ENCODE data around the gene FANCC.

The FANCC gene

GRCh38 chr9:95156074-95156473 is 161.4 kb downstream of the FANCC start:
- H3K4me3 ChIP-seq (ENCODE audit: low read length) = no peak overlapping the region
- no peaks in the 10 kb centered on the region; the same call in 1 of the 2 replicates for H3K4me1 ChIP-seq (ENCODE audit: control insufficient read depth, insufficient read depth, low read length)
- DNase-seq (ENCODE audit: low read depth, low spot score) = no peak
- no peaks in the 10 kb centered on the region for H3K27me3 ChIP-seq (ENCODE audit: control insufficient read depth, insufficient read depth, low read length)
- H3K36me3 ChIP-seq (ENCODE audit: control insufficient read depth, insufficient read depth, low read length) = no peaks in the 10 kb centered on the region
- H3K9me3 ChIP-seq (ENCODE audit: control insufficient read depth, insufficient read depth, low read length) = no peaks in the 10 kb centered on the region
- no CpG with 5 or more reads among the region's 2 CpGs for WGBS (ENCODE audit: insufficient coverage, insufficient read length)
- no peak overlapping the region for H3K27ac ChIP-seq (ENCODE audit: low read length)

- Histone ChIP-seq H3K9me3 (ENCODE audit: control insufficient read depth, insufficient read depth, low read length) (no peaks in the 10 kb centered on the region), H3K4me1 (ENCODE audit: control insufficient read depth, insufficient read depth, low read length) (no peaks in the 10 kb centered on the region; the same call in 1 of the 2 replicates), H3K27ac (ENCODE audit: low read length) (no peak overlapping the region), H3K36me3 (ENCODE audit: control insufficient read depth, insufficient read depth, low read length) (no peaks in the 10 kb centered on the region), H3K4me3 (ENCODE audit: low read length) (no peak overlapping the region), H3K27me3 (ENCODE audit: control insufficient read depth, insufficient read depth, low read length) (no peaks in the 10 kb centered on the region)
- no peak for DNase-seq (ENCODE audit: low read depth, low spot score)
- WGBS (ENCODE audit: insufficient coverage, insufficient read length) = no CpG with 5 or more reads among the region's 3 CpGs
Measured at GRCh38 chr9:95155220-95155619, 162.3 kb downstream of the FANCC start.

GRCh38 chr9:95150903-95151302 is 166.6 kb downstream of the FANCC start:
- Histone ChIP-seq H3K27ac (ENCODE audit: low read length) (no peak overlapping the region), H3K4me3 (ENCODE audit: low read length) (no peak overlapping the region)
- DNase-seq (ENCODE audit: low read depth, low spot score) = no peak

GRCh38 chr9:95148208-95148520 is 169.3 kb downstream of the FANCC start:
- no peak overlapping the region for H3K4me3 ChIP-seq (ENCODE audit: low read length)
- H3K9me3 ChIP-seq (ENCODE audit: control insufficient read depth, insufficient read depth, low read length) = no peaks in the 10 kb centered on the region
- DNase-seq (ENCODE audit: low read depth, low spot score) = no peak
- no peak overlapping the region for H3K27ac ChIP-seq (ENCODE audit: low read length)
- no peaks in the 10 kb centered on the region; the same call in 1 of the 2 replicates for H3K27me3 ChIP-seq (ENCODE audit: control insufficient read depth, insufficient read depth, low read length)
- no peaks in the 10 kb centered on the region for H3K36me3 ChIP-seq (ENCODE audit: control insufficient read depth, insufficient read depth, low read length)
- no peaks in the 10 kb centered on the region; the same call in 1 of the 2 replicates for H3K4me1 ChIP-seq (ENCODE audit: control insufficient read depth, insufficient read depth, low read length)
- no CpG with 5 or more reads among the region's 2 CpGs for WGBS (ENCODE audit: insufficient coverage, insufficient read length)

More at GRCh38 chr9:95150903-95151302, 166.6 kb downstream of the FANCC start:
- H3K4me1 ChIP-seq (ENCODE audit: control insufficient read depth, insufficient read depth, low read length) = no peaks in the 10 kb centered on the region; the same call in 1 of the 2 replicates
- no peaks in the 10 kb centered on the region for H3K36me3 ChIP-seq (ENCODE audit: control insufficient read depth, insufficient read depth, low read length)
- no peaks in the 10 kb centered on the region for H3K9me3 ChIP-seq (ENCODE audit: control insufficient read depth, insufficient read depth, low read length)
- WGBS (ENCODE audit: insufficient coverage, insufficient read length) = no CpG with 5 or more reads among the region's 7 CpGs
- H3K27me3 ChIP-seq (ENCODE audit: control insufficient read depth, insufficient read depth, low read length) = no peaks in the 10 kb centered on the region; the same call in 1 of the 2 replicates

- H3K9me3 ChIP-seq (ENCODE audit: control insufficient read depth, insufficient read depth, low read length) = no peaks in the 10 kb centered on the region
- H3K4me3 ChIP-seq (ENCODE audit: low read length) = no peak overlapping the region
- no peak overlapping the region for H3K27ac ChIP-seq (ENCODE audit: low read length)
- no peak for DNase-seq (ENCODE audit: low read depth, low spot score)
- no CpG with 5 or more reads among the region's 7 CpGs for WGBS (ENCODE audit: insufficient coverage, insufficient read length)
- no peaks in the 10 kb centered on the region; the same call in 1 of the 2 replicates for H3K4me1 ChIP-seq (ENCODE audit: control insufficient read depth, insufficient read depth, low read length)
- no peaks in the 10 kb centered on the region; the same call in 1 of the 2 replicates for H3K27me3 ChIP-seq (ENCODE audit: control insufficient read depth, insufficient read depth, low read length)
- H3K36me3 ChIP-seq (ENCODE audit: control insufficient read depth, insufficient read depth, low read length) = no peaks in the 10 kb centered on the region
Measured at GRCh38 chr9:95147452-95148207, 169.9 kb downstream of the FANCC start.

GRCh38 chr9:95143591-95144561 is 173.6 kb downstream of the FANCC start:
- no CpG with 5 or more reads among the region's 18 CpGs for WGBS (ENCODE audit: insufficient coverage, insufficient read length)
- no peaks in the 10 kb centered on the region for H3K36me3 ChIP-seq (ENCODE audit: control insufficient read depth, insufficient read depth, low read length)
- H3K27ac ChIP-seq (ENCODE audit: low read length) = no peak overlapping the region
- no peak for DNase-seq (ENCODE audit: low read depth, low spot score)
- H3K4me1 ChIP-seq (ENCODE audit: control insufficient read depth, insufficient read depth, low read length) = no peaks in the 10 kb centered on the region
- H3K9me3 ChIP-seq (ENCODE audit: control insufficient read depth, insufficient read depth, low read length) = no peaks in the 10 kb centered on the region
- no peaks in the 10 kb centered on the region for H3K27me3 ChIP-seq (ENCODE audit: control insufficient read depth, insufficient read depth, low read length)
- no peak overlapping the region for H3K4me3 ChIP-seq (ENCODE audit: low read length)

GRCh38 chr9:95142728-95143127 is 174.8 kb downstream of the FANCC start:
- no peaks in the 10 kb centered on the region; the same call in 1 of the 2 replicates for H3K4me1 ChIP-seq (ENCODE audit: control insufficient read depth, insufficient read depth, low read length)
- no peak overlapping the region for H3K4me3 ChIP-seq (ENCODE audit: low read length)
- no peaks in the 10 kb centered on the region for H3K9me3 ChIP-seq (ENCODE audit: control insufficient read depth, insufficient read depth, low read length)
- H3K36me3 ChIP-seq (ENCODE audit: control insufficient read depth, insufficient read depth, low read length) = no peaks in the 10 kb centered on the region
- H3K27ac ChIP-seq (ENCODE audit: low read length) = no peak overlapping the region
- DNase-seq (ENCODE audit: low read depth, low spot score) = no peak
- H3K27me3 ChIP-seq (ENCODE audit: control insufficient read depth, insufficient read depth, low read length) = no peaks in the 10 kb centered on the region
- no CpG with 5 or more reads among the region's 3 CpGs for WGBS (ENCODE audit: insufficient coverage, insufficient read length)

- whole genome bisulfite sequencing (ENCODE audit: insufficient coverage, insufficient read length) = no CpG with 5 or more reads among the region's 4 CpGs
- no peaks in the 10 kb centered on the region for H3K27me3 ChIP-seq (ENCODE audit: control insufficient read depth, insufficient read depth, low read length)
- no peaks in the 10 kb centered on the region for H3K9me3 ChIP-seq (ENCODE audit: control insufficient read depth, insufficient read depth, low read length)
- H3K36me3 ChIP-seq (ENCODE audit: control insufficient read depth, insufficient read depth, low read length) = no peaks in the 10 kb centered on the region
- no peak overlapping the region for H3K4me3 ChIP-seq (ENCODE audit: low read length)
- no peaks in the 10 kb centered on the region; the same call in 1 of the 2 replicates for H3K4me1 ChIP-seq (ENCODE audit: control insufficient read depth, insufficient read depth, low read length)
- no peak for DNase-seq (ENCODE audit: low read depth, low spot score)
- H3K27ac ChIP-seq (ENCODE audit: low read length) = no peak overlapping the region
Measured at GRCh38 chr9:95142315-95142714, 175.2 kb downstream of the FANCC start.

GRCh38 chr9:95140821-95141220 is 176.7 kb downstream of the FANCC start:
- H3K4me1 ChIP-seq (ENCODE audit: control insufficient read depth, insufficient read depth, low read length) = no peaks in the 10 kb centered on the region; the same call in 1 of the 2 replicates
- WGBS (ENCODE audit: insufficient coverage, insufficient read length) = no CpG with 5 or more reads among the region's 2 CpGs
- H3K27ac ChIP-seq (ENCODE audit: low read length) = no peak overlapping the region
- H3K36me3 ChIP-seq (ENCODE audit: control insufficient read depth, insufficient read depth, low read length) = no peaks in the 10 kb centered on the region
- no peaks in the 10 kb centered on the region for H3K9me3 ChIP-seq (ENCODE audit: control insufficient read depth, insufficient read depth, low read length)
- DNase-seq (ENCODE audit: low read depth, low spot score) = no peak
- no peak overlapping the region for H3K4me3 ChIP-seq (ENCODE audit: low read length)
- no peaks in the 10 kb centered on the region for H3K27me3 ChIP-seq (ENCODE audit: control insufficient read depth, insufficient read depth, low read length)

- no peaks in the 10 kb centered on the region for H3K9me3 ChIP-seq (ENCODE audit: control insufficient read depth, insufficient read depth, low read length)
- no peaks in the 10 kb centered on the region for H3K27me3 ChIP-seq (ENCODE audit: control insufficient read depth, insufficient read depth, low read length)
- no peak for DNase-seq (ENCODE audit: low read depth, low spot score)
- no peak overlapping the region for H3K27ac ChIP-seq (ENCODE audit: low read length)
- no CpG with 5 or more reads among the region's 10 CpGs for WGBS (ENCODE audit: insufficient coverage, insufficient read length)
- H3K36me3 ChIP-seq (ENCODE audit: control insufficient read depth, insufficient read depth, low read length) = no peaks in the 10 kb centered on the region
- no peak overlapping the region for H3K4me3 ChIP-seq (ENCODE audit: low read length)
- no peaks in the 10 kb centered on the region; the same call in 1 of the 2 replicates for H3K4me1 ChIP-seq (ENCODE audit: control insufficient read depth, insufficient read depth, low read length)
Measured at GRCh38 chr9:95139126-95139525, 178.4 kb downstream of the FANCC start.
